Liver (tissue), 9 donors: ENCODE results near the gene KNCN. TPM values are rescaled to one million over a fixed set of nuclear protein-coding genes. Genes with fewer than 3 reads are reported as not detected.

Experiments used
- DNase-seq: peaks from one replicate; pipeline ENCODE4 v3.0.0-alpha.2; 2017; ENCODE audit warnings: low spot score
- H3K27ac ChIP-seq, 2 donors: one replicate each; pipeline ENCODE4 v1.7.0; 2013; ENCODE audit warnings: inconsistent platforms in 2 of 2, low read length in 2 of 2, control low read depth in 1 of 2, low read depth in 1 of 2, mild to moderate bottlenecking in 1 of 2
- H3K27me3 ChIP-seq, 4 donors: one replicate each; pipeline versions ENCODE4 v1.6.1 to v1.7.0; 2013; ENCODE audit warnings: low read length in 3 of 4, inconsistent platforms in 1 of 4, mild to moderate bottlenecking in 1 of 4, moderate library complexity in 1 of 4; ENCODE audit not compliant: control insufficient read depth in 4 of 4, insufficient read depth in 4 of 4
- H3K36me3 ChIP-seq, 4 donors: one replicate each; pipeline versions ENCODE4 v1.6.1 to v1.7.0; 2013; ENCODE audit warnings: low read length in 3 of 4, mild to moderate bottlenecking in 3 of 4, low read depth in 1 of 4, moderate library complexity in 1 of 4; ENCODE audit not compliant: control insufficient read depth in 4 of 4, insufficient read depth in 3 of 4
- H3K4me1 ChIP-seq, 4 donors: one replicate each; pipeline versions ENCODE4 v1.6.1 to v1.7.0; 2013; ENCODE audit warnings: low read length in 3 of 4, mild to moderate bottlenecking in 3 of 4, moderate library complexity in 1 of 4; ENCODE audit not compliant: control insufficient read depth in 4 of 4, insufficient read depth in 4 of 4
- H3K4me3 ChIP-seq, 3 donors: one replicate each; pipeline versions ENCODE4 v1.6.1 to v1.7.0; 2013; ENCODE audit warnings: low read length in 3 of 3, control low read depth in 1 of 3, low read depth in 1 of 3, mild to moderate bottlenecking in 1 of 3
- H3K9ac ChIP-seq, 2 donors: one replicate each; pipeline ENCODE4 v1.7.0; 2013; ENCODE audit warnings: low read length in 2 of 2, mild to moderate bottlenecking in 2 of 2, moderate library complexity in 2 of 2, control low read depth in 1 of 2, low read depth in 1 of 2
- H3K9me3 ChIP-seq, 4 donors: one replicate each; pipeline versions ENCODE4 v1.6.1 to v1.7.0; 2013; ENCODE audit warnings: low read length in 3 of 4; ENCODE audit not compliant: control insufficient read depth in 4 of 4
- FOXA1 ChIP-seq: IDR thresholded peaks from 2 replicates; pipeline ENCODE4 v1.6.1; 2016; ENCODE audit warnings: antibody characterized with exemption
- FOXA2 ChIP-seq: IDR thresholded peaks from 2 replicates; pipeline ENCODE4 v1.6.1; 2016; ENCODE audit warnings: antibody characterized with exemption
- GABPA ChIP-seq, 2 donors: IDR thresholded peaks in 1 of 2; conservative IDR thresholded peaks in 1 of 2; 2 replicates each; pipeline ENCODE4 v1.6.1; 2016; ENCODE audit warnings: antibody characterized with exemption in 2 of 2, mild to moderate bottlenecking in 1 of 2, moderate library complexity in 1 of 2
- HNF4A ChIP-seq, 2 donors: conservative IDR thresholded peaks; 2 replicates each; pipeline ENCODE4 v1.6.1; 2016; ENCODE audit warnings: antibody characterized with exemption in 2 of 2, mild to moderate bottlenecking in 2 of 2
- HNF4G ChIP-seq: IDR thresholded peaks from 2 replicates; pipeline ENCODE4 v1.6.1; 2016; ENCODE audit warnings: antibody characterized with exemption
- JUND ChIP-seq, 2 donors: IDR thresholded peaks; 2 replicates each; pipeline ENCODE4 v1.6.1; 2016; ENCODE audit warnings: antibody characterized with exemption in 2 of 2
- NR2F2 ChIP-seq: IDR thresholded peaks from 2 replicates; pipeline ENCODE4 v1.6.1; 2016; ENCODE audit warnings: antibody characterized with exemption
- RAD21 ChIP-seq, 2 donors: IDR thresholded peaks; 2 replicates each; pipeline ENCODE4 v1.6.1; 2016; ENCODE audit warnings: antibody characterized with exemption in 2 of 2, mild to moderate bottlenecking in 2 of 2
- REST ChIP-seq: IDR thresholded peaks from 2 replicates; pipeline ENCODE4 v1.6.1; 2016; ENCODE audit warnings: antibody characterized with exemption, mild to moderate bottlenecking
- RXRA ChIP-seq, 2 donors: IDR thresholded peaks; 2 replicates each; pipeline ENCODE4 v1.6.1; 2017 to 2018; ENCODE audit warnings: antibody characterized with exemption in 2 of 2, mild to moderate bottlenecking in 1 of 2
- SP1 ChIP-seq: IDR thresholded peaks from 2 replicates; pipeline ENCODE4 v1.6.1; 2018; ENCODE audit warnings: antibody characterized with exemption, mild to moderate bottlenecking
- TAF1 ChIP-seq: conservative IDR thresholded peaks from 2 replicates; pipeline ENCODE4 v1.6.1; 2016; ENCODE audit warnings: antibody characterized with exemption, mild to moderate bottlenecking
- YY1 ChIP-seq: IDR thresholded peaks from 2 replicates; pipeline ENCODE4 v1.6.1; 2016; ENCODE audit warnings: antibody characterized with exemption, mild to moderate bottlenecking
- ZBTB33 ChIP-seq: IDR thresholded peaks from 2 replicates; pipeline ENCODE4 v1.6.1; 2016; ENCODE audit warnings: antibody characterized with exemption
- WGBS: extraction: QIAGEN DNeasy Blood & Tissue Kit; methylation state at CpG from one replicate; pipeline ENCODE4 v1.1.7; 2013; 5-methylcytosine and 5-hydroxymethylcytosine counted together
- polyA plus RNA-seq, 2 donors: library from polyadenylated mRNA; stranded (reverse) in 1 of 2; unstranded in 1 of 2; fragments of 200-250 nt in 1 of 2; fragments of >200 nt in 1 of 2; fragmentation: Nextera tagmentation in 1 of 2; extraction: Ambion mirVana in 1 of 2; gene quantifications; one replicate each; pipeline versions ENCODE4 v1.2.1 to v1.2.3, GENCODE V29; 2013 to 2015
- total RNA-seq, 2 donors: library from RNA; depleted of rRNA; stranded (reverse); fragments of >200 nt; gene quantifications; one replicate each; pipeline ENCODE4 v1.2.3, GENCODE V29; 2014
- TF ChIP-seq, protein P1 (sequence below): fragments of 150-350 bp; IDR thresholded peaks from 2 replicates; pipeline ENCODE4 v1.5.1; 2017; ENCODE audit warnings: improper control_type of control experiment, low read depth, low read length; ENCODE audit not compliant: missing input control
- TF ChIP-seq, protein P2 (sequence below): IDR thresholded peaks from 2 replicates; pipeline ENCODE4 v1.6.1; 2016; ENCODE audit warnings: antibody characterized with exemption
- donor health status: healthy.
- donor health status: healthy.
- donor health status: healthy.
- donor health status: healthy.
- donor health status: healthy.

Gene KNCN
- total and polyA plus RNA-seq, 4 donors: not detected

DNA sequence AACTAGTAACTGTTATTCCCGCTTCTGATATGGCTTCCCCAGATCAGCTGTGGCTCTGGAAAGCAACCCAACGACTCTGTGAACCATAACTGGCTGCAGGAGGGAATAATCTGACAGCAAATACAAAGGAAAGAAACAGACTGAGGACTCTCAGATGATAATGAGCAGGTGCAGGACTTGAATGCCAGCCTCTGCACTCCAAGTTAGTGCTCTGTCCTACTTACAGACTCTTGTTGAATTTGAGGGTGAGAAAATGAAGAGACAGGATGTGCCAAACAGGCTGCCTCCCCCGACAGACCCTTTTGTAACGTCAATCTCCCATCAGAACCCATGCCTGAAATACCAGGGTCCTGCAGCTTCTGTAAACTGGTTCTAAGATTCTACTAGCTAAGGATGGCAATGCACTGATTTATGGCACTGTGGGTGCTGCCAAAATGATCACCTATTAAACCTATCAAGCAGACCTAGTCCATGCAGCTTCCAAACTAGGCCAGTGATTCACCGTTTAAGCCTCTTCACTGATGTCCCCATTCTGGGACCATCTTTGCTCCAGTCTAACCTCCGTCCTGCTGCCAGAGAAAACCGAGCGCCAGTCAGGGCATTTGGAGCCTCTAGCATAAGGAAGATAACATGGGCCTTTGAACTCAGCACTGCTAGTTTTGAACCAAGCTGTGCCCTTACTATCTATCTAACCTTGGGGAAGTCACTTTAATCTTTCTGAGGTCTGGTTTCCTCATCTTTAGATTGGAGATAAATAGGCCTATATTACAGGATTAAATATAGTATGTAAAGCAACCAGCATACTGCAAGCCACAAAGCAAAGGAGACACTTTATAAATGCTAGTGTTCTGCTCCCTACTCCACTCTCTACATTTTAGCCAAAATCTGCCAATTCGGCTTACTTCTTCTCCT is 47.9 kb upstream of the KNCN start:
- no peak overlapping the region for H3K27ac ChIP-seq
- 90% methylated on average over 9 of the region's 9 CpGs for WGBS

More for the DNA sequence above, 47.9 kb upstream of the KNCN start:
- H3K9me3 ChIP-seq: no peaks in the 10 kb centered on the region
- no peak overlapping the region for H3K4me3 ChIP-seq
- H3K9ac ChIP-seq: no peak overlapping the region
- no peaks in the 10 kb centered on the region for H3K27me3 ChIP-seq
- DNase-seq: no peak
- TF ChIP-seq HNF4G (no peak), SP1 (no peak), NR2F2 (no peak), JUND (IDR thresholded peaks at IDR 0.05) (no peak), TAF1 (no peak), RXRA (IDR thresholded peaks at IDR 0.05) (no peak), FOXA1 (no peak), GABPA (IDR thresholded peaks at IDR 0.05 in 1 of 2, conservative IDR thresholded peaks at IDR 0.05 in 1 of 2) (no peak), HNF4A (conservative IDR thresholded peaks at IDR 0.05) (no peak), YY1 (no peak), REST (no peak), ZBTB33 (no peak), RAD21 (IDR thresholded peaks at IDR 0.05) (no peak), FOXA2 (no peak)
- TF ChIP-seq, protein P1, sequence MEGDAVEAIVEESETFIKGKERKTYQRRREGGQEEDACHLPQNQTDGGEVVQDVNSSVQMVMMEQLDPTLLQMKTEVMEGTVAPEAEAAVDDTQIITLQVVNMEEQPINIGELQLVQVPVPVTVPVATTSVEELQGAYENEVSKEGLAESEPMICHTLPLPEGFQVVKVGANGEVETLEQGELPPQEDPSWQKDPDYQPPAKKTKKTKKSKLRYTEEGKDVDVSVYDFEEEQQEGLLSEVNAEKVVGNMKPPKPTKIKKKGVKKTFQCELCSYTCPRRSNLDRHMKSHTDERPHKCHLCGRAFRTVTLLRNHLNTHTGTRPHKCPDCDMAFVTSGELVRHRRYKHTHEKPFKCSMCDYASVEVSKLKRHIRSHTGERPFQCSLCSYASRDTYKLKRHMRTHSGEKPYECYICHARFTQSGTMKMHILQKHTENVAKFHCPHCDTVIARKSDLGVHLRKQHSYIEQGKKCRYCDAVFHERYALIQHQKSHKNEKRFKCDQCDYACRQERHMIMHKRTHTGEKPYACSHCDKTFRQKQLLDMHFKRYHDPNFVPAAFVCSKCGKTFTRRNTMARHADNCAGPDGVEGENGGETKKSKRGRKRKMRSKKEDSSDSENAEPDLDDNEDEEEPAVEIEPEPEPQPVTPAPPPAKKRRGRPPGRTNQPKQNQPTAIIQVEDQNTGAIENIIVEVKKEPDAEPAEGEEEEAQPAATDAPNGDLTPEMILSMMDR: no peak
- TF ChIP-seq, protein P2, sequence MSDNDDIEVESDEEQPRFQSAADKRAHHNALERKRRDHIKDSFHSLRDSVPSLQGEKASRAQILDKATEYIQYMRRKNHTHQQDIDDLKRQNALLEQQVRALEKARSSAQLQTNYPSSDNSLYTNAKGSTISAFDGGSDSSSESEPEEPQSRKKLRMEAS: no peak
- H3K4me1 ChIP-seq: peaks cover 0 to 10% (median 6%) of the 10 kb centered on the region in 4 donors
- no peaks in the 10 kb centered on the region for H3K36me3 ChIP-seq
